Suprapubic skin (tissue), 3 donors: ENCODE measurements around the gene MYMK.

Source experiments
- CTCF ChIP-seq, 2 donors: fragments of 200-600 bp in 1 of 2; fragments of 450-650 bp in 1 of 2; sonication (generic) in 1 of 2; IDR thresholded peaks; one replicate each; pipeline ENCODE4 v1.5.1; 2016 to 2019; ENCODE audit warnings: antibody characterized with exemption in 2 of 2, mild to moderate bottlenecking in 1 of 2, moderate library complexity in 1 of 2
- EP300 ChIP-seq: sonication (generic); formaldehyde crosslinking; IDR thresholded peaks from one replicate; pipeline ENCODE4 v1.6.1; 2017; ENCODE audit warnings: antibody characterized with exemption
- POLR2A ChIP-seq, 2 donors: fragments of 450-650 bp; IDR thresholded peaks; one replicate each; pipeline ENCODE4 v1.6.1; 2017; ENCODE audit warnings: antibody characterized with exemption in 2 of 2, mild to moderate bottlenecking in 2 of 2, moderate library complexity in 2 of 2

GRCh38 chr9:133502112-133502511, 22.6 kb downstream of the MYMK start:
- no peak for TF ChIP-seq POLR2A (IDR thresholded peaks at IDR 0.05)
- TF ChIP-seq CTCF (IDR thresholded peaks at IDR 0.05): no peak
- no peak for TF ChIP-seq EP300
